NOMO-1 (cell line): ENCODE measurements around the gene SCPEP1.

Experiments used
- DNase-seq, 2 experiments: peaks; one replicate each; lab custom pipeline; 2025; ENCODE audit not compliant: unreplicated experiment in 2 of 2; lab: John Stamatoyannopoulos, UW

SCPEP1 gene

DNA sequence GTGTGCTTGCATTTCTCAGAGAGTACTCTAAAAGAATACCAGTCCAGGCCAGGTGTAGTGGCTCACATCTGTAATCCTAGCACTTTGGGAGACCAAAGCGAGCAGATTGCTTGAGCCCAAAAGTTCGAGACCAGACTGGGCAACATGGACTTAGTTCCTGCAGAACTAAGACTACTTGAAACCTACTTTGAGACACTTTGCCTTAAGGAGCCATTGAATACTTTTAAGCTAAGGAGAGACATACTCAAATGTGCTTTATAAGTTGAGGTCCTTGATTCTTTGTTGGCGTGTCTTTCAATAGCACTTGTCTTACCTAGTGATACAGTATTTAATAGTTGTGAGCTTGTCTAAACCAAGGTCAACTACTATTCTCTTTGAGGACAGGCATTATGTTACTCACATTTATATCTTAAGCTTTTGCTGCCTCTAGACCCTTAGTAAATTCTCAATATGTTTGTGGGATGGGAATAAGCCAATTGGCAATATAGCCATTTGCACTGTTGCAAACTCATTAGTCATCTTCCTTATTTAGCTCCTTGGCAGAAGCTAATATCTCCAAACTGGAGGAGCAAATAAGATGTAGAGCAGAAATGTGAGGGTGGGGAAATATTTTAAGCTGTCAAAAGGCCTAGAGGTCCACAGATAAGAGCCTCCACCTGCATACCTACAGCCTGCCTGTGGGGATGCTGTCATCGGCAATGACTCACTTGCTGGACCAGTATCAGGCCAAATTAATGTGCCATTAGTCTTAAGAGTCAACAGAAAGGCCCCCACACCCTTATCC lies 16.3 kb downstream of the SCPEP1 start:
- DNase-seq: no peak

DNA sequence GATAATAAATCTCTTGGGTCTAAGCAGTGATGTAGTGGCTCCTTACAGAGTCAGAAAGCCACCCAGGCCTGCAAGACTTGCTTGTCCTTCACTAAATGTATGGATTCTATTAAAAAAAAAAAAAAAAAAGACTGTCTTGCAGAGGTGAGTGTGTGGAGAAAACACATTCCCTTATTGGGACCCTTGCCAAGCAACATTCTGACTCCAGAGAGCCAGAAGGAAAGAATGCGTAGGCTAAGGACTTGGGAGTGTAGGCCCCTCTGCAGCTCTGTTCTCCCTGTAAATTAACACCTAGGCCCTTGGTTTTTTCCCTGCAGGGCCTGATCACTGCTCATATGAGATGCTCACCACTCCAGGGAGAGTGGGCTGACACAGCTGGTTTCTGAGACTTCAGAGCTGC lies 17.8 kb downstream of the SCPEP1 start:
- DNase-seq: no peak

- DNase-seq: no peak
These were observed 19.4 kb downstream of the SCPEP1 start for GRCh38 chr17:56997313-56997712.

- DNase-seq: no peak
These were observed 23.6 kb downstream of the SCPEP1 start for GRCh38 chr17:57001541-57001940.

- no peak for DNase-seq
These were observed 25.0 kb downstream of the SCPEP1 start for GRCh38 chr17:57002904-57003303.

DNA sequence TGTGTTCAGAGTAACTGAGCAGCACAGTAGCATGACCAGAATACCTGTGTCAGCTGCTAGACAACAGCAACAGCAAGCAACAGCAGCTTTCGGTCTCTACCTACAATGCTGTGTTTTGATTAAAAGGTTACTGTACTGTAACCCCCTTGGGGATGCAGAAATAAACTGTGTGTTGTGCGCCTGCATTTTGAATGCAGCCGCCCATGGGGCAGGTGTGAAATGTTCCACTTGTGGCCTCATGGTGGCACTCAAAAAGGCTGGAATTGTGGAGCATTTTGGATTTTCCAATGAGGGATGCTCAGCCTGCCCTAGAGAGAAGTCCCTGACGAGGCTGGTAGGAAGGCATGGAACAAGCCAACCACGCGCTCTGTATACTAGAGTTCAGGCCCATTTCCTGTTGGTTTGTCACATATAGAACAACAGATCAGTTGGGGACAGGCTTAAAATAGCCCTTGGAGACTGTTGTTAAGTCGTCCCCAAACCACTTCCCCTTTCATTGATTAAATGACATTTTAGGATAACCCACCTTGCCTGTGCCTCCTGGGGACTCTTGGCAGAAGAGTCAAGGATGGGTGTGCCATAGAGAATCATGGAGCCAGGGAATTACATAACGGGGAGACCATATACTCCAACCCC lies 27.1 kb downstream of the SCPEP1 start:
- peak; percentile 82 to 95 for DNase-seq

GRCh38 chr17:57006040-57006439 lies 28.1 kb downstream of the SCPEP1 start:
- peak; percentile 9 to 14 for DNase-seq

- no peak for DNase-seq
These were observed 31.0 kb downstream of the SCPEP1 start for GRCh38 chr17:57008958-57009357.

DNA sequence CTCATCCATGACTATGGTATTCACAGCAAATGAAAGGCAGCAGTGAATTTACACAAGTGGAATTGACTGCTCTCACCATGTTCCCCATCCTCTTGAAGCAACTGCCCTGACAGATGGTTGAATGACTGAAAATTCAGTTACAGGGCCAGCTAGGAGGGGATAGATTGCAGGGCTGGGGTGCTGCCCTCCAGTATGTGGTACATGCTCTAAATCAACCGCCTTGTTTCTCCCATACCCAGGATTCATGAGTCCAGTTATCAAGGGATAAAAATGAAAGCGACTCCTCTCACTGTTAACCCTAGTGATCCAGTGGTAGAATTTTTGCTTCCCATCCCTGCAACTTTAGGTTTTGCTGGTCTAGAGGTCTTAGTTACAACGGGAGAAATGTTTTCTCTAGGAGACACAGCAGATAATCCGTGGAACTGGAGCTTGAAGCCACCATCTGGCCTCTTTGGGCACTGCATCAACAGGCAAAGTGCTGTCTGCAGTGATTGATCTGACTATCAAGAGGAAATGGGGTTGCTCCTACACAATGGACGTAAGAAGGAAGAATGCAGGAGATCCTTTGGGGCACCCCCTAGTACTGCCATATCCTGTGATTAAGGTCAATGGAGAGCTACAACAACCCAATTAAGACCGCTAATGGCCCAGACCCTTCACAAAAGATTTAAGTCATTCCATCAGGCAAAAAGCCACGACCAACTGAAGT lies 32.0 kb downstream of the SCPEP1 start:
- peak; percentile 44 to 71 for DNase-seq

- no peak for DNase-seq
These were observed 32.6 kb downstream of the SCPEP1 start for GRCh38 chr17:57010487-57010886.

- no peak for DNase-seq
These were observed 33.6 kb downstream of the SCPEP1 start for GRCh38 chr17:57011491-57012015.

DNA sequence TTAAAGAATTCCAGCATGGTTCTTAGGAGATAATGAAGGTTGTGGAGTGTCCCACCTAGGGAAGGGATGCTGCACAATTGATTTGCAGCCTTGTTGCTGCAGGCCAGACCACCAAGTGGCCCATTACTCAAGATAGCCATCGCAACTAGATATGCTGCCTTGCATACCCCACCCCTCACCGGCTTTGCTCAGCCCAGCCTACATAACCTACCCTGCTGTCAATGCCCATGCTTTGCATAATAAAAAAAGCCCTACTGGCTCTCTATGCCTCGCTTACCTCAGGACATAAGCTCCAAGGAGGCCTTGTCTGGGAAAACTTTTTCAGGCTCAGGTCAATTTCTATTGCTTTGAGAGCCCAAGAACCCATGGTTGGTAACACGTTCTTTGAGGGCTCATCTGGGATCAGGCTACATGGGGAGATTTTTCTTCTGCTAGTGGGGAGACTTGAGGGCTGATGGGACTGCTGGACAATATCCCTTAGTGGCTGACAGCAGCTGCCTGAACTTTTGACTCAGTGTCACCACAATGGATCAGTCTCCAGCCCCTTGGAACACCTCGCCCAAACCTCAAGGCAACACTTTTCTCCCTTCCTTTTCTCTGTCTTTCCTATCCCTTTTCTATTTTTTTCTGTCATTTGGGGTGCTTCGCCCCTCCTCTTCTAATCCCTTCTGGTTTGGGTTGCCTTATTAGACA lies 38.3 kb downstream of the SCPEP1 start:
- DNase-seq: no peak

- DNase-seq: no peak
These were observed 38.8 kb downstream of the SCPEP1 start for GRCh38 chr17:57016764-57017116.

DNA sequence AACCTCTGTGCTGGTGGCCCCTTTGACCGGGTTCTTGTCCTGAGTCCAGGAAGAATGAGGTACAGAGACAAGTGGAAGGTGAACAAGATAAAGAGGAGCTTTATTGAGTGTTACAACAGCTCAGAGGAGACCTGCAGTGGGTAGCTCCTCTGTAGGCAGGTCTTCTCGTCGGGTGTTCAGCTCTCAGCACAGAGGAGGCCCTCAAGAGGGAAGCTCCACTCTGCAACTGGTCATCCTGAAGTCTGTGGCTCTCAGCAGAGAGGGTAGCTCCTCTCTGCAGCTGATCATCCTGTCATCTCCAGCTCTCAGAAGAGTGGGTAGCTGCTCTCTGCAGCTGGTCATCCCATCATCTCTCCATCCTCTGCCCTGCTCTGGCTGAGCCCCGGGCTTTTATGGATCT lies 39.7 kb downstream of the SCPEP1 start:
- no peak for DNase-seq

DNA sequence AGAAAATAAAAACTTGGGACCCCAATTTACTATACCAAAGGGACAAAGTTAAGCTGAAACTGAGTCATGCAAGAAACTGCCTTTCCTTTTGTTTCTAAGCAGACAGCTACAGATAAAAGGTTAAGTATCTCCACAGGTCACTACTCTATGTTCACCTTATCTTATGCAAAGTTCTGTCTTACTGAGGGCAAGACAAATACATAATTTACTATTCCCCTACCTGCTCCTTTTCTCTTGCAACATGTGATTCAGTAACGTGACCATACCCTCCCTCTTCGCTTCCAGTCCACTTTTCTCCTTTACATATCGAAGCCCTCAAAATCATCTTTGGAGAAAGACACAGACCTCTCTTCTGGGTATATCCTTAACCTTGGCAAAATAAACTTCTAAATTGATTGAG lies 42.3 kb downstream of the SCPEP1 start:
- DNase-seq: no peak

- no peak for DNase-seq
These were observed 43.5 kb downstream of the SCPEP1 start for GRCh38 chr17:57021226-57021940.

GRCh38 chr17:57025876-57026275 lies 47.9 kb downstream of the SCPEP1 start:
- DNase-seq: no peak

GRCh38 chr17:57027852-57028251 lies 49.9 kb downstream of the SCPEP1 start:
- DNase-seq: no peak

GRCh38 chr17:57032343-57032742 lies 54.4 kb downstream of the SCPEP1 start:
- no peak for DNase-seq

DNA sequence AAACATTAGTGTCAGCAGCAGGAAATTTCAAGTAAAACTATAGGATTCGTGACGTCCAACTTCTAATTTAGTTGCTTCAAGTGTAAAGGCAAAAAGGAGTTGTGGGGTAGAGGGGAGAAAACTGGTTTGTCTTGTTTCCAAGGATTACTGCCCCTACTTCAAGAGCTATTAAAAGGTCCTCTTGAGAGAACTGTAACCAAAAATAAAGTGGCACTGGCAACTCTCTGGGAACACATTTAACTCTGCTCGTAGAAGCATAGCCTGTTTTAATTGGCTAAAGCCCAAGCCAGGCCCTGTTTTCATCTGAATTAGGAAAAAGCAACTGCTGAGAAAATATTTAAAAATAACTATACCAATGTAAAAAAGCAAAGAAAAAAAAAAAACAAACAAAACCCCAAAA lies 55.4 kb downstream of the SCPEP1 start:
- no peak for DNase-seq
